GM20431 (cell line): ENCODE results near the gene SH3RF3.

Experiments used
- in situ Hi-C: fragments of 300-500 bp; cut with MseI, MboI; formaldehyde crosslinking; loops from one replicate; pipeline ENCODE4 v1.15.0; 2020; ENCODE audit warnings: low sequenced_read_pairs; ENCODE audit not compliant: unreplicated experiment

SH3RF3 gene

GRCh38 chr2:109173311-109174171, 44.5 kb downstream of the SH3RF3 start:
- in situ Hi-C loops: no loop called here

GRCh38 chr2:109174214-109174613, 45.2 kb downstream of the SH3RF3 start:
- in situ Hi-C loops: no loop called here

- in situ Hi-C loops: no loop called here
Observed at GRCh38 chr2:109174626-109175349, 45.8 kb downstream of the SH3RF3 start.

GRCh38 chr2:109175350-109175678, 46.3 kb downstream of the SH3RF3 start:
- in situ Hi-C loops: no loop called here

GRCh38 chr2:109176928-109177327, 47.9 kb downstream of the SH3RF3 start:
- in situ Hi-C loops: no loop called here

- in situ Hi-C loops: no loop called here
Observed at GRCh38 chr2:109177635-109178034, 48.6 kb downstream of the SH3RF3 start.

- in situ Hi-C loops: no loop called here
Observed at GRCh38 chr2:109178968-109179367, 50.0 kb downstream of the SH3RF3 start.

- in situ Hi-C loops: no loop called here
Observed at GRCh38 chr2:109180786-109181185, 51.8 kb downstream of the SH3RF3 start.

GRCh38 chr2:109182426-109182825, 53.4 kb downstream of the SH3RF3 start:
- in situ Hi-C loops: no loop called here

GRCh38 chr2:109183871-109184270, 54.9 kb downstream of the SH3RF3 start:
- in situ Hi-C loops: no loop called here

- in situ Hi-C loops: no loop called here
Observed at GRCh38 chr2:109184368-109184767, 55.4 kb downstream of the SH3RF3 start.

GRCh38 chr2:109185338-109185737, 56.3 kb downstream of the SH3RF3 start:
- in situ Hi-C loops: no loop called here

- in situ Hi-C loops: no loop called here
Observed at GRCh38 chr2:109185821-109186570, 57.0 kb downstream of the SH3RF3 start.

- in situ Hi-C loops: no loop called here
Observed at GRCh38 chr2:109186656-109187250, 57.7 kb downstream of the SH3RF3 start.

- in situ Hi-C loops: no loop called here
Observed at GRCh38 chr2:109187711-109188495, 58.9 kb downstream of the SH3RF3 start.

GRCh38 chr2:109188496-109188890, 59.5 kb downstream of the SH3RF3 start:
- in situ Hi-C loops: no loop called here

GRCh38 chr2:109188898-109189297, 59.9 kb downstream of the SH3RF3 start:
- in situ Hi-C loops: no loop called here

GRCh38 chr2:109189751-109190150, 60.7 kb downstream of the SH3RF3 start:
- in situ Hi-C loops: no loop called here

- in situ Hi-C loops: no loop called here
Observed at GRCh38 chr2:109193807-109194619, 65.0 kb downstream of the SH3RF3 start.
